Activated CD8-positive, alpha-beta T cell treated with anti-CD3 and anti-CD28 coated beads for 36 hours (primary cell): ENCODE results near the gene NPM1. TPM values are rescaled to one million over a fixed set of nuclear protein-coding genes. Genes with fewer than 3 reads are reported as not detected.

Experiments
- ATAC-seq: fragments of 200-7000 bp; cut with Tn5 transposase; one replicate; pipeline ENCODE4 v1.10.0; 2021; ENCODE audit warnings: mild to moderate bottlenecking, moderate library complexity
- CTCF ChIA-PET: fragments of 350-600 bp; sonication (Branson Sonifier 250); formaldehyde crosslinking; loops from one replicate; lab custom pipeline; 2021; ENCODE audit warnings: antibody characterized with exemption; lab: Charles Lee
- POLR2A ChIA-PET: fragments of 350-600 bp; sonication (Branson Sonifier 250); formaldehyde crosslinking; loops from one replicate; lab custom pipeline; 2021; ENCODE audit warnings: antibody characterized with exemption; lab: Charles Lee
- DNase-seq: peaks from one replicate; pipeline ENCODE4 v3.0.0-alpha.2; 2020
- H3K27ac Mint-ChIP-seq: one replicate; pipeline ENCODE4 v1.8.0; 2021; ENCODE audit warnings: mild to moderate bottlenecking, mixed read lengths
- H3K27me3 Mint-ChIP-seq: one replicate; pipeline ENCODE4 v1.8.0; 2021; ENCODE audit warnings: mixed read lengths
- H3K36me3 Mint-ChIP-seq: one replicate; pipeline ENCODE4 v1.8.0; 2021; ENCODE audit warnings: low read depth, mixed read lengths
- H3K4me1 Mint-ChIP-seq: one replicate; pipeline ENCODE4 v1.8.0; 2021; ENCODE audit warnings: low read depth, mixed read lengths
- H3K4me3 Mint-ChIP-seq: one replicate; pipeline ENCODE4 v1.8.0; 2021; ENCODE audit warnings: mild to moderate bottlenecking, moderate library complexity, mixed read lengths
- H3K9me3 Mint-ChIP-seq: one replicate; pipeline ENCODE4 v1.8.0; 2021; ENCODE audit warnings: mixed read lengths
- intact Hi-C: fragments of 100-400 bp; cut with micrococcal nuclease; formaldehyde crosslinking; loops from one replicate; pipeline ENCODE4 v1.10.0; 2022
- total RNA-seq, 2 experiments: library from RNA; stranded (reverse); gene quantifications; one replicate each; pipeline ENCODE4 v1.2.3, GENCODE V29; 2021
- TF ChIP-seq, protein P1 (sequence below): fragments of 200-600 bp; IDR thresholded peaks from one replicate; pipeline ENCODE4 v1.8.0; 2022; ENCODE audit warnings: antibody characterized with exemption, mild to moderate bottlenecking

The NPM1 gene
- total RNA-seq, 2 experiments from 2014 or later, result 3,203 to 3,498 TPM

DNA sequence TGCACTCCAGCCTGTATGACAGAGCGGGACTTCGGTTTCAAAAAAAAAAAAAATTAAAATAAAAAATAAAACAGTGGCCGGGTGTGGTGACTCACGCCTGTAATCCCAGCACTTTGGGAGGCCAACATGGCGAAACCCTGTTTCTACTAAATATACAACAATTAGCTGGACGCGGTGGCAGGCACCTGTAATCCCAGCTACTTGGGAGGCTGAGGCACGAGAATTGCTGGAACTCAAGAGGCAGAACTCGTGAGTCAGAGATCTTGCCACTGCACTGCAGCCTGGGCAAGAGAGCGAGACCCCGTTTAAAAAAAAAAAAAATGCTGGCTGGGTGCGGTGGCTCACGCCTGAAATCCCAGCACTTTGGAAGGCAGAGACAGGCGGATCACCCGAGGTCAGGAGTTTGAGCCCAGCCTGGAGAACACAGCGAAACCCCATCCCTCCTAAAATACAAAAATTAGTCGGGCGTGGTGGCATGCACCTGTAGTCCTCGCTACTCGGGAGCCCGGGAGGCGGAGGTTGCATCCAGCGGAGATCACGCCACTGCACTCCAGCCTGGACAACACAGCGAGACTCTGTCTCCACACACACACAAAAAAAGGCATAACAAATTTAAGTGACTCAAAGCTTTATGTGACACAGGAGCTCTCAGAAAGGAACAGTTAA, 1.5 kb upstream of the NPM1 start:
- ATAC-seq (no peak), DNase-seq (no peak)
- POLR2A ChIA-PET, result interaction anchor here (0.8 to 4.9 kb wide), 9 partner anchors 9 to 814 kb away, joined by 3 to 86 read pairs (median 6); no protein-coding TSS in a partner anchor
- CTCF ChIA-PET, result no interaction called here
- Mint-ChIP-seq H3K4me3 (peak overlapping the region; percentile 98), H3K36me3 (peaks cover 36% of the 10 kb centered on the region), H3K4me1 (peaks cover 25% of the 10 kb centered on the region), H3K9me3 (no peaks in the 10 kb centered on the region), H3K27me3 (peaks cover 3% of the 10 kb centered on the region), H3K27ac (peak overlapping the region; percentile 100)
- TF ChIP-seq, protein P1, sequence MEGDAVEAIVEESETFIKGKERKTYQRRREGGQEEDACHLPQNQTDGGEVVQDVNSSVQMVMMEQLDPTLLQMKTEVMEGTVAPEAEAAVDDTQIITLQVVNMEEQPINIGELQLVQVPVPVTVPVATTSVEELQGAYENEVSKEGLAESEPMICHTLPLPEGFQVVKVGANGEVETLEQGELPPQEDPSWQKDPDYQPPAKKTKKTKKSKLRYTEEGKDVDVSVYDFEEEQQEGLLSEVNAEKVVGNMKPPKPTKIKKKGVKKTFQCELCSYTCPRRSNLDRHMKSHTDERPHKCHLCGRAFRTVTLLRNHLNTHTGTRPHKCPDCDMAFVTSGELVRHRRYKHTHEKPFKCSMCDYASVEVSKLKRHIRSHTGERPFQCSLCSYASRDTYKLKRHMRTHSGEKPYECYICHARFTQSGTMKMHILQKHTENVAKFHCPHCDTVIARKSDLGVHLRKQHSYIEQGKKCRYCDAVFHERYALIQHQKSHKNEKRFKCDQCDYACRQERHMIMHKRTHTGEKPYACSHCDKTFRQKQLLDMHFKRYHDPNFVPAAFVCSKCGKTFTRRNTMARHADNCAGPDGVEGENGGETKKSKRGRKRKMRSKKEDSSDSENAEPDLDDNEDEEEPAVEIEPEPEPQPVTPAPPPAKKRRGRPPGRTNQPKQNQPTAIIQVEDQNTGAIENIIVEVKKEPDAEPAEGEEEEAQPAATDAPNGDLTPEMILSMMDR, result no peak
- intact Hi-C loops, result no loop called here

DNA sequence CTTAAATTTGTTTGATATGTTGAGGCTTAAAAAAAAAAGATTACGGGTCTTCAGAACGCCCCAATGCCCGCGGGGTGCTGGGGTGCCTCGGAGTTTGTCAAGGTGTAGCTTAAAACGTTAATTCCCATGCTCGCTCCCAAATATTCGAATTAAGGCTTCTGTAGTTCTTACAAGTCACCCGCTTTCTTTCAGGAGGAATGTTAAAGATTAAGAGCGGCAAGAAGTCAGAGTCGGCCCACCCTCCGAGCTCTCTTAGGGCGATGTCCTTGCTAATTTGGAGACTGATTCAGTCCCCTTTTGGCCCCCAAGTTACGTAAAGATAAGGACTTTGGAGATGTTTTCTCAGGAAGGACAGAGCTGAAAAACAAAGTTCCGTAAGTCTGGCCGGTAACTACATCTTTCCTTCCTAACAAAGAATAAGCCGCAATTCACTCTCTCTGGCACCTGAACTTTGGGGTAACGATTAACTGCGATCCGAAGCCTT, 746 bp upstream of the NPM1 start:
- peak overlapping the region; percentile 100 for H3K27ac Mint-ChIP-seq
- POLR2A ChIA-PET, result interaction anchor here (0.8 to 4.9 kb wide), 9 partner anchors 9 to 815 kb away, joined by 3 to 86 read pairs (median 6); no protein-coding TSS in a partner anchor
- peaks cover 31% of the 10 kb centered on the region for H3K4me1 Mint-ChIP-seq
- H3K4me3 Mint-ChIP-seq, result peak overlapping the region; percentile 98
- intact Hi-C loops, result no loop called here
- CTCF ChIA-PET, result interaction anchor here (0.6 kb wide), 2 partner anchors 11 to 482 kb away, joined by 3 read pairs; no protein-coding TSS in a partner anchor
- TF ChIP-seq, protein P1, result no peak
- H3K27me3 Mint-ChIP-seq, result peaks cover 3% of the 10 kb centered on the region
- H3K9me3 Mint-ChIP-seq, result no peaks in the 10 kb centered on the region
- ATAC-seq, result no peak
- H3K36me3 Mint-ChIP-seq, result peaks cover 43% of the 10 kb centered on the region
- DNase-seq, result no peak

DNA sequence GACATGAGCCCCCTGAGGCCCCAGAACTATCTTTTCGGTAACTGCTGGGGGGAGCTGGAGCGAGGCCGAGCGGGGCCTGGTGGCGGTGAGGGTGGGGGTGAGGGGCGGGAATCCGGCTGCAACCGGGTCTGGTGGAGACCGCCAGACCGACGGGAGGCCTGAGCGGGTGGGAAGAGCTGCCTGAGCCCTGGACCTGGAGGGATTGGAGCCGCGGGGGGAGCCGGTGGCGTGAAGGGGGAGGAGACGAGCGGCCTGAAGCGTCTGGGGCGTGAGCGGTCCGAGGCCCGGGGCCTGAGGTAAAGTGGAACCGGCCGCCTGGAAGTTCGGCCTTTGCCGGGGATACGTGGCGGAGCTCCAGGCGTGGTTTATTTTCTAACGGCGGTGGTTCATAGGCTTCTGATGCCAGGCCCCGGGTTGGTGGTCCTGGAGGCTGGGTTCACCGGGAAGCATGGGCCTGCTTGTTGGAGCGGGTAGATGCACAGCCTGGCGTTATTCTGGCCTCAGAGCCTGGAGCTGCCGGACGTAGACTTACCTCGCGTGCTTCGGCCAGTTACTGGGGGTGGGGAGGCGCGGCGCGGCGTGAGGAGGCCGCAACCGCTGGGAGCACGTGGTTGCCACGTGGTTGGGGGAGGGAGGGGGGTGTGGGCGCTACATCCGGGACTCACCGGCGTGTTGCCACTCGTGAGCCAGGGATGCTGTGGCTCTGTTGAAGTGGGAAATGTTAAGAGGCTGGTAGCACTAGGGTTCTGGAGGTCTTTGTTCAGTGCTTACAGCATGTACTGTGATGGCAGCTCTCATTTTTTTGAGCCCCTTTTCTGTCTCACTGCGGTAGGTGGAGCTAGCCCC, 544 bp downstream of the NPM1 start:
- intact Hi-C loops, result no loop called here
- POLR2A ChIA-PET, result interaction anchor here (0.6 to 4.9 kb wide), 21 partner anchors 8 to 1941 kb away, joined by 3 to 86 read pairs (median 5); partner anchors contain the start of genes FBXW11 and FGF18
- ATAC-seq (peak; percentile 8), DNase-seq (peak; percentile 88)
- peaks cover 43% of the 10 kb centered on the region for H3K4me1 Mint-ChIP-seq
- no peaks in the 10 kb centered on the region for H3K9me3 Mint-ChIP-seq
- peak overlapping the region; percentile 98 for H3K4me3 Mint-ChIP-seq
- CTCF ChIA-PET, result interaction anchor here (1.1 to 2.3 kb wide), 3 partner anchors 12 to 24 kb away, joined by 3 to 5 read pairs (median 4); no protein-coding TSS in a partner anchor
- TF ChIP-seq, protein P1, result no peak
- H3K27ac Mint-ChIP-seq, result peak overlapping the region; percentile 100
- peaks cover 56% of the 10 kb centered on the region for H3K36me3 Mint-ChIP-seq
- H3K27me3 Mint-ChIP-seq, result peaks cover 2% of the 10 kb centered on the region

DNA sequence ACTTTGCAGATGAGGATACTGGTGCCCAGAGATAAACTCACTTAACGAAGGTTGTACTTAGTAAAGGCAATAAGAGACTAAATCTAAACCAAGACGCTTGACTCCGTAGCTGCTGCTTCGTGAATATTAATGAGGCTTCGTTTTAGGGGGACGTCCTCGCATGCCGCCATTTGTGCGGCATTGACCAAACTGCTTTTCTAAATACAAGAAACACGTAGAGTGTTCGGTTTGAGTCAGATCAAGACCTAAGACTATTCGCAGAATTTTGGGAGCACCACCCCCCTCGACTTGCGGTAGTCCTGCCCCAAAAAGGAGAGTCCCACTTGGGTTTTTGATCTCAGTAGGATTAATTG, 1.1 kb downstream of the NPM1 start:
- TF ChIP-seq, protein P1, result no peak
- H3K27me3 Mint-ChIP-seq, result peaks cover 2% of the 10 kb centered on the region
- H3K9me3 Mint-ChIP-seq, result no peaks in the 10 kb centered on the region
- ChIA-PET POLR2A (interaction anchor here (1.0 to 4.9 kb wide), 16 partner anchors 7 to 798 kb away, joined by 3 to 86 read pairs (median 6); partner anchors contain the start of genes FBXW11 and FGF18), CTCF (interaction anchor here (1.1 to 2.3 kb wide), 3 partner anchors 12 to 24 kb away, joined by 3 to 5 read pairs (median 4); no protein-coding TSS in a partner anchor)
- peak; percentile 3 for ATAC-seq
- peaks cover 48% of the 10 kb centered on the region for H3K4me1 Mint-ChIP-seq
- H3K4me3 Mint-ChIP-seq, result peak overlapping the region; percentile 98
- peak; percentile 71 for DNase-seq
- H3K27ac Mint-ChIP-seq, result peak overlapping the region; percentile 100
- intact Hi-C loops, result no loop called here
- H3K36me3 Mint-ChIP-seq, result peaks cover 62% of the 10 kb centered on the region
